ENCODE measurements around the gene NEK11.

- TF ChIP-seq EP300 (conservative IDR thresholded peaks at IDR 0.05; ENCODE audit: poor library complexity, severe bottlenecking), result no peak
- no peak for TF ChIP-seq TAF1 (IDR thresholded peaks at IDR 0.05; ENCODE audit: low read depth)
- TF ChIP-seq EZH2 (IDR thresholded peaks at IDR 0.05; ENCODE audit: borderline replicate concordance, insufficient read depth, low read length, poor library complexity, severe bottlenecking), result no peak
Observed at GRCh38 chr3:131174752-131175151, 148.1 kb downstream of the NEK11 start.
